HepG2 (cell line): ENCODE measurements around the gene RNF14. TPM values are rescaled to one million over a fixed set of nuclear protein-coding genes. Genes with fewer than 3 reads are reported as not detected.

Source experiments
- JARID2 ChIP-seq: sonication (generic); formaldehyde crosslinking; IDR thresholded peaks from 2 replicates; pipeline ENCODE4 v1.8.1; 2023; ENCODE audit warnings: missing genetic modification reagents, inconsistent platforms; ENCODE audit not compliant: insufficient replicate concordance
- RORA ChIP-seq: sonication (generic); formaldehyde crosslinking; IDR thresholded peaks from 2 replicates; pipeline ENCODE4 v1.5.0; 2020; ENCODE audit warnings: mild to moderate bottlenecking, missing genetic modification reagents, moderate library complexity
- SMAD1 ChIP-seq: sonication (generic); formaldehyde crosslinking; IDR thresholded peaks from 2 replicates; pipeline ENCODE4 v1.4.0; 2020; ENCODE audit warnings: missing genetic modification reagents, low read depth, mild to moderate bottlenecking, borderline replicate concordance
- TAF1 ChIP-seq: sonication (generic); formaldehyde crosslinking; IDR thresholded peaks from 2 replicates; pipeline ENCODE4 v1.4.0; 2020; ENCODE audit warnings: missing genetic modification reagents
- TRIM24 ChIP-seq: sonication (generic); formaldehyde crosslinking; IDR thresholded peaks from 2 replicates; pipeline ENCODE4 v1.8.0; 2022; ENCODE audit warnings: mild to moderate bottlenecking, missing genetic modification reagents
- ZNF879 ChIP-seq: sonication (generic); formaldehyde crosslinking; IDR thresholded peaks from 2 replicates; pipeline ENCODE4 v1.8.1; 2023; ENCODE audit warnings: missing genetic modification reagents
- polyA plus RNA-seq, 8 experiments: library from polyadenylated mRNA; depleted of rRNA in 3 of 8; stranded (reverse) in 7 of 8; unstranded in 1 of 8; fragments of >200 nt; fragmentation: Illumina TruSeq in 4 of 8; extraction: Trizol in 4 of 8; gene quantifications; 2 replicates each; pipeline versions ENCODE4 v1.2.1 to v1.2.3, GENCODE V29; 2011 to 2016; ENCODE audit warnings: low read depth in 4 of 8, missing spikeins in 1 of 8, mixed read lengths in 1 of 8; ENCODE audit not compliant: insufficient read depth in 1 of 8
- total RNA-seq, 5 experiments: library from RNA; depleted of rRNA; stranded (reverse); fragments of >200 nt; fragmentation: Illumina TruSeq; extraction: Trizol; gene quantifications; 2 replicates each; pipeline ENCODE4 v1.2.3, GENCODE V29; 2016; ENCODE audit warnings: low read depth in 1 of 5
- TF ChIP-seq, protein P1 (sequence below): sonication (generic); formaldehyde crosslinking; IDR thresholded peaks from 2 replicates; pipeline ENCODE4 v1.9.0; 2021; ENCODE audit warnings: mild to moderate bottlenecking, missing genetic modification reagents
- TF ChIP-seq, protein P2 (sequence below): sonication (generic); formaldehyde crosslinking; IDR thresholded peaks from 2 replicates; pipeline ENCODE4 v1.4.0; 2020; ENCODE audit warnings: missing genetic modification reagents
- TF ChIP-seq, protein P3 (sequence below): IDR thresholded peaks from 2 replicates; pipeline ENCODE4 v1.6.1; 2016; ENCODE audit warnings: missing compliant biosample characterization, missing genetic modification reagents, borderline replicate concordance
- TF ChIP-seq, protein P4 (sequence below): IDR thresholded peaks from 2 replicates; pipeline ENCODE4 v1.6.1; 2016; ENCODE audit warnings: low read depth, missing genetic modification reagents, missing compliant biosample characterization
- TF ChIP-seq, protein P5 (sequence below): sonication (generic); formaldehyde crosslinking; IDR thresholded peaks from 2 replicates; pipeline ENCODE4 v1.4.0; 2020; ENCODE audit warnings: missing genetic modification reagents, mild to moderate bottlenecking, borderline replicate concordance

RNF14 gene
- total and polyA plus RNA-seq, 2 of the 13 experiments (the other 11 are each of a cell fraction or from before 2014, with no cell fraction given) = 11.3 to 28.1 TPM

DNA sequence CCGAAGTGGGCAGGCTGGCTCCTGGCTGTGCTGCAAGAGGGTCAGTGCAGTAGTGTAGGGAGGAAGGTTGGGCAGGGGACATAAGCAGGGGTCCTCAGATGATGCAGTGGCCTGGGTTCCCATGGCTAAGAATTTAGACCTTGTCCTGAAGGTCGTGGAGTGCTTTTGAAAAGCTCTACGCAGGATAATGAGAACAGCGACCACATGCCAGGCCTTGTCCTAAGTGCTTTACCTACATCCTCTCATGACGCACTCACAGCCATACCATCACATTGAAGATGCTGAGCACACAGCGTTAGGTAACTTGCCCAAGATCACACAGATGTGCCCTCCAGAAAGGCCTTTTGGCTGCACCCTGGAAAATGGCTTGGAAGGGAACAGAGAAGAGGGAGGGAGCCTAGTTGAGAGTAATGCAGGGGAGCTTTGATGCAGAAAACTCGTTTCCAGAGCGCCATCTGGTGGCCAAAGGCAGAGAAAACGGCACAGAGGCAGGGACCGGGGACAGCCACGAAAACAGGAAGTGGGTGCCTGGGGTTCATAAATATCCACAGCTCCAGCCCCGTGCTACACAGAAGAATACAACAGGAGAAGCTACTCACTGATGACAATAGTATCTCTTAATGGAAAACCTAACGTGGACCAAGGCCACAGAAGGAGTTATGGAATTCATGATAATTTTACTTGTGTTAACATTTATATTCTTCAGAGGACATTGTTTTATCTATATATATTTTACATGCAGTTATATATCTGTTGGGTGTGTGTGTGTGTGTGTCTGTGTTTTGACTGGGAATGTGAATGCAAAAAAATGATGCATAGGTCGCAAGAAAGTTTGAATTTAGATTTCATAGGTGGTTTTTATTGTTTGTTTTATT is 8.2 kb upstream of the RNF14 start (continued):
- TF ChIP-seq, protein P1, sequence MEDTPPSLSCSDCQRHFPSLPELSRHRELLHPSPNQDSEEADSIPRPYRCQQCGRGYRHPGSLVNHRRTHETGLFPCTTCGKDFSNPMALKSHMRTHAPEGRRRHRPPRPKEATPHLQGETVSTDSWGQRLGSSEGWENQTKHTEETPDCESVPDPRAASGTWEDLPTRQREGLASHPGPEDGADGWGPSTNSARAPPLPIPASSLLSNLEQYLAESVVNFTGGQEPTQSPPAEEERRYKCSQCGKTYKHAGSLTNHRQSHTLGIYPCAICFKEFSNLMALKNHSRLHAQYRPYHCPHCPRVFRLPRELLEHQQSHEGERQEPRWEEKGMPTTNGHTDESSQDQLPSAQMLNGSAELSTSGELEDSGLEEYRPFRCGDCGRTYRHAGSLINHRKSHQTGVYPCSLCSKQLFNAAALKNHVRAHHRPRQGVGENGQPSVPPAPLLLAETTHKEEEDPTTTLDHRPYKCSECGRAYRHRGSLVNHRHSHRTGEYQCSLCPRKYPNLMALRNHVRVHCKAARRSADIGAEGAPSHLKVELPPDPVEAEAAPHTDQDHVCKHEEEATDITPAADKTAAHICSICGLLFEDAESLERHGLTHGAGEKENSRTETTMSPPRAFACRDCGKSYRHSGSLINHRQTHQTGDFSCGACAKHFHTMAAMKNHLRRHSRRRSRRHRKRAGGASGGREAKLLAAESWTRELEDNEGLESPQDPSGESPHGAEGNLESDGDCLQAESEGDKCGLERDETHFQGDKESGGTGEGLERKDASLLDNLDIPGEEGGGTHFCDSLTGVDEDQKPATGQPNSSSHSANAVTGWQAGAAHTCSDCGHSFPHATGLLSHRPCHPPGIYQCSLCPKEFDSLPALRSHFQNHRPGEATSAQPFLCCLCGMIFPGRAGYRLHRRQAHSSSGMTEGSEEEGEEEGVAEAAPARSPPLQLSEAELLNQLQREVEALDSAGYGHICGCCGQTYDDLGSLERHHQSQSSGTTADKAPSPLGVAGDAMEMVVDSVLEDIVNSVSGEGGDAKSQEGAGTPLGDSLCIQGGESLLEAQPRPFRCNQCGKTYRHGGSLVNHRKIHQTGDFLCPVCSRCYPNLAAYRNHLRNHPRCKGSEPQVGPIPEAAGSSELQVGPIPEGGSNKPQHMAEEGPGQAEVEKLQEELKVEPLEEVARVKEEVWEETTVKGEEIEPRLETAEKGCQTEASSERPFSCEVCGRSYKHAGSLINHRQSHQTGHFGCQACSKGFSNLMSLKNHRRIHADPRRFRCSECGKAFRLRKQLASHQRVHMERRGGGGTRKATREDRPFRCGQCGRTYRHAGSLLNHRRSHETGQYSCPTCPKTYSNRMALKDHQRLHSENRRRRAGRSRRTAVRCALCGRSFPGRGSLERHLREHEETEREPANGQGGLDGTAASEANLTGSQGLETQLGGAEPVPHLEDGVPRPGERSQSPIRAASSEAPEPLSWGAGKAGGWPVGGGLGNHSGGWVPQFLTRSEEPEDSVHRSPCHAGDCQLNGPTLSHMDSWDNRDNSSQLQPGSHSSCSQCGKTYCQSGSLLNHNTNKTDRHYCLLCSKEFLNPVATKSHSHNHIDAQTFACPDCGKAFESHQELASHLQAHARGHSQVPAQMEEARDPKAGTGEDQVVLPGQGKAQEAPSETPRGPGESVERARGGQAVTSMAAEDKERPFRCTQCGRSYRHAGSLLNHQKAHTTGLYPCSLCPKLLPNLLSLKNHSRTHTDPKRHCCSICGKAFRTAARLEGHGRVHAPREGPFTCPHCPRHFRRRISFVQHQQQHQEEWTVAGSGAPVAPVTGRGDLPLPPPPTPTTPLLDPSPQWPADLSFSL (CRISPR knock-in tag) = no peak
- TF ChIP-seq, protein P2, sequence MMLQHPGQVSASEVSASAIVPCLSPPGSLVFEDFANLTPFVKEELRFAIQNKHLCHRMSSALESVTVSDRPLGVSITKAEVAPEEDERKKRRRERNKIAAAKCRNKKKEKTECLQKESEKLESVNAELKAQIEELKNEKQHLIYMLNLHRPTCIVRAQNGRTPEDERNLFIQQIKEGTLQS (CRISPR knock-in tag) = no peak
- TF ChIP-seq ZNF879 (CRISPR knock-in tag) (no peak), TAF1 (CRISPR knock-in tag) (no peak), RORA (CRISPR knock-in tag) (no peak), TRIM24 (no peak), SMAD1 (no peak), JARID2 (CRISPR knock-in tag) (no peak)
- TF ChIP-seq, protein P3, sequence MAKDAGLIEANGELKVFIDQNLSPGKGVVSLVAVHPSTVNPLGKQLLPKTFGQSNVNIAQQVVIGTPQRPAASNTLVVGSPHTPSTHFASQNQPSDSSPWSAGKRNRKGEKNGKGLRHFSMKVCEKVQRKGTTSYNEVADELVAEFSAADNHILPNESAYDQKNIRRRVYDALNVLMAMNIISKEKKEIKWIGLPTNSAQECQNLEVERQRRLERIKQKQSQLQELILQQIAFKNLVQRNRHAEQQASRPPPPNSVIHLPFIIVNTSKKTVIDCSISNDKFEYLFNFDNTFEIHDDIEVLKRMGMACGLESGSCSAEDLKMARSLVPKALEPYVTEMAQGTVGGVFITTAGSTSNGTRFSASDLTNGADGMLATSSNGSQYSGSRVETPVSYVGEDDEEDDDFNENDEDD = no peak
- TF ChIP-seq, protein P4, sequence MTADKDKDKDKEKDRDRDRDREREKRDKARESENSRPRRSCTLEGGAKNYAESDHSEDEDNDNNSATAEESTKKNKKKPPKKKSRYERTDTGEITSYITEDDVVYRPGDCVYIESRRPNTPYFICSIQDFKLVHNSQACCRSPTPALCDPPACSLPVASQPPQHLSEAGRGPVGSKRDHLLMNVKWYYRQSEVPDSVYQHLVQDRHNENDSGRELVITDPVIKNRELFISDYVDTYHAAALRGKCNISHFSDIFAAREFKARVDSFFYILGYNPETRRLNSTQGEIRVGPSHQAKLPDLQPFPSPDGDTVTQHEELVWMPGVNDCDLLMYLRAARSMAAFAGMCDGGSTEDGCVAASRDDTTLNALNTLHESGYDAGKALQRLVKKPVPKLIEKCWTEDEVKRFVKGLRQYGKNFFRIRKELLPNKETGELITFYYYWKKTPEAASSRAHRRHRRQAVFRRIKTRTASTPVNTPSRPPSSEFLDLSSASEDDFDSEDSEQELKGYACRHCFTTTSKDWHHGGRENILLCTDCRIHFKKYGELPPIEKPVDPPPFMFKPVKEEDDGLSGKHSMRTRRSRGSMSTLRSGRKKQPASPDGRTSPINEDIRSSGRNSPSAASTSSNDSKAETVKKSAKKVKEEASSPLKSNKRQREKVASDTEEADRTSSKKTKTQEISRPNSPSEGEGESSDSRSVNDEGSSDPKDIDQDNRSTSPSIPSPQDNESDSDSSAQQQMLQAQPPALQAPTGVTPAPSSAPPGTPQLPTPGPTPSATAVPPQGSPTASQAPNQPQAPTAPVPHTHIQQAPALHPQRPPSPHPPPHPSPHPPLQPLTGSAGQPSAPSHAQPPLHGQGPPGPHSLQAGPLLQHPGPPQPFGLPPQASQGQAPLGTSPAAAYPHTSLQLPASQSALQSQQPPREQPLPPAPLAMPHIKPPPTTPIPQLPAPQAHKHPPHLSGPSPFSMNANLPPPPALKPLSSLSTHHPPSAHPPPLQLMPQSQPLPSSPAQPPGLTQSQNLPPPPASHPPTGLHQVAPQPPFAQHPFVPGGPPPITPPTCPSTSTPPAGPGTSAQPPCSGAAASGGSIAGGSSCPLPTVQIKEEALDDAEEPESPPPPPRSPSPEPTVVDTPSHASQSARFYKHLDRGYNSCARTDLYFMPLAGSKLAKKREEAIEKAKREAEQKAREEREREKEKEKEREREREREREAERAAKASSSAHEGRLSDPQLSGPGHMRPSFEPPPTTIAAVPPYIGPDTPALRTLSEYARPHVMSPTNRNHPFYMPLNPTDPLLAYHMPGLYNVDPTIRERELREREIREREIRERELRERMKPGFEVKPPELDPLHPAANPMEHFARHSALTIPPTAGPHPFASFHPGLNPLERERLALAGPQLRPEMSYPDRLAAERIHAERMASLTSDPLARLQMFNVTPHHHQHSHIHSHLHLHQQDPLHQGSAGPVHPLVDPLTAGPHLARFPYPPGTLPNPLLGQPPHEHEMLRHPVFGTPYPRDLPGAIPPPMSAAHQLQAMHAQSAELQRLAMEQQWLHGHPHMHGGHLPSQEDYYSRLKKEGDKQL = no peak
- TF ChIP-seq, protein P5, sequence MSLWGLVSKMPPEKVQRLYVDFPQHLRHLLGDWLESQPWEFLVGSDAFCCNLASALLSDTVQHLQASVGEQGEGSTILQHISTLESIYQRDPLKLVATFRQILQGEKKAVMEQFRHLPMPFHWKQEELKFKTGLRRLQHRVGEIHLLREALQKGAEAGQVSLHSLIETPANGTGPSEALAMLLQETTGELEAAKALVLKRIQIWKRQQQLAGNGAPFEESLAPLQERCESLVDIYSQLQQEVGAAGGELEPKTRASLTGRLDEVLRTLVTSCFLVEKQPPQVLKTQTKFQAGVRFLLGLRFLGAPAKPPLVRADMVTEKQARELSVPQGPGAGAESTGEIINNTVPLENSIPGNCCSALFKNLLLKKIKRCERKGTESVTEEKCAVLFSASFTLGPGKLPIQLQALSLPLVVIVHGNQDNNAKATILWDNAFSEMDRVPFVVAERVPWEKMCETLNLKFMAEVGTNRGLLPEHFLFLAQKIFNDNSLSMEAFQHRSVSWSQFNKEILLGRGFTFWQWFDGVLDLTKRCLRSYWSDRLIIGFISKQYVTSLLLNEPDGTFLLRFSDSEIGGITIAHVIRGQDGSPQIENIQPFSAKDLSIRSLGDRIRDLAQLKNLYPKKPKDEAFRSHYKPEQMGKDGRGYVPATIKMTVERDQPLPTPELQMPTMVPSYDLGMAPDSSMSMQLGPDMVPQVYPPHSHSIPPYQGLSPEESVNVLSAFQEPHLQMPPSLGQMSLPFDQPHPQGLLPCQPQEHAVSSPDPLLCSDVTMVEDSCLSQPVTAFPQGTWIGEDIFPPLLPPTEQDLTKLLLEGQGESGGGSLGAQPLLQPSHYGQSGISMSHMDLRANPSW (CRISPR knock-in tag) = no peak
